OCI-LY7 (cell line): ENCODE data around the gene TTC9B. TPM values are rescaled to one million over a fixed set of nuclear protein-coding genes. Genes with fewer than 3 reads are reported as not detected.

Source experiments
- BruUV-seq: library from RNA; stranded (reverse); fragments of 400-500 nt; replicated peaks from 2 replicates; lab custom pipeline; 2021; lab: Mats Ljungman, UMichigan
- CTCF ChIA-PET: fragments of 300-600 bp; sonication (Branson Sonifier 250); formaldehyde crosslinking; loops from one replicate; lab custom pipeline; 2022; ENCODE audit warnings: antibody characterized with exemption; ENCODE audit not compliant: unreplicated experiment; lab: Charles Lee
- POLR2A ChIA-PET: fragments of 300-600 bp; sonication (Branson Sonifier 250); formaldehyde crosslinking; loops from one replicate; lab custom pipeline; 2022; ENCODE audit warnings: antibody characterized with exemption; lab: Charles Lee
- DNase-seq: peaks from one replicate; pipeline ENCODE4 v3.0.0-alpha.2; 2015; ENCODE audit warnings: low spot score
- H2AFZ ChIP-seq: fragments of 200-600 bp; sonication (generic), shearing (Covaris generic); 2 replicates; pipeline ENCODE4 v1.6.1; 2014; ENCODE audit warnings: mild to moderate bottlenecking, antibody characterized with exemption, low read length, moderate library complexity
- H3K27ac ChIP-seq: fragments of 200-600 bp; sonication (generic); 2 replicates; pipeline ENCODE4 v1.5.1; 2014; ENCODE audit warnings: mixed run types, low read depth, mild to moderate bottlenecking, moderate library complexity, low read length, inconsistent platforms; ENCODE audit not compliant: poor library complexity, severe bottlenecking
- H3K36me3 ChIP-seq: fragments of 200-600 bp; sonication (generic); 2 replicates; pipeline ENCODE4 v1.6.1; 2014; ENCODE audit warnings: mild to moderate bottlenecking, antibody characterized with exemption, low read length, moderate library complexity, mixed read lengths; ENCODE audit not compliant: insufficient read depth
- H3K4me1 ChIP-seq: fragments of 200-600 bp; sonication (generic); 2 replicates; pipeline ENCODE4 v1.5.1; 2014; ENCODE audit warnings: mild to moderate bottlenecking, low read length; ENCODE audit not compliant: insufficient read depth, poor library complexity, severe bottlenecking
- H3K4me2 ChIP-seq: fragments of 200-600 bp; sonication (generic); 2 replicates; pipeline ENCODE4 v1.6.1; 2014; ENCODE audit warnings: mild to moderate bottlenecking, low read length
- H3K4me3 ChIP-seq: fragments of 200-600 bp; sonication (generic); 2 replicates; pipeline ENCODE4 v1.5.1; 2014; ENCODE audit warnings: mild to moderate bottlenecking, low read depth, low read length; ENCODE audit not compliant: poor library complexity, severe bottlenecking
- H3K79me2 ChIP-seq: fragments of 200-600 bp; sonication (generic); 2 replicates; pipeline ENCODE4 v1.6.1; 2016; ENCODE audit warnings: low read depth, mild to moderate bottlenecking, low read length, moderate library complexity, mixed read lengths; ENCODE audit not compliant: insufficient read depth
- H3K9me2 ChIP-seq: fragments of 200-600 bp; sonication (generic); 2 replicates; pipeline ENCODE4 v1.6.1; 2016; ENCODE audit warnings: mild to moderate bottlenecking, low read length, mixed read lengths; ENCODE audit not compliant: insufficient read depth
- H3K9me3 ChIP-seq: fragments of 200-600 bp; sonication (generic); 2 replicates; pipeline ENCODE4 v1.6.1; 2014; ENCODE audit warnings: mild to moderate bottlenecking, mixed run types, low read length, mixed read lengths
- H4K20me1 ChIP-seq: fragments of 200-600 bp; sonication (generic); 2 replicates; pipeline ENCODE4 v1.6.1; 2014; ENCODE audit warnings: mild to moderate bottlenecking, antibody characterized with exemption, low read length, moderate library complexity, mixed read lengths; ENCODE audit not compliant: insufficient read depth
- CTCF ChIP-seq: fragments of 200-600 bp; sonication (generic); conservative IDR thresholded peaks from 2 replicates; pipeline ENCODE4 v1.5.1; 2014; ENCODE audit warnings: mild to moderate bottlenecking, antibody characterized with exemption, low read length, moderate library complexity, mixed read lengths
- EZH2phosphoT487 ChIP-seq: fragments of 200-600 bp; sonication (generic); IDR thresholded peaks from 2 replicates; pipeline ENCODE4 v1.6.1; 2018; ENCODE audit warnings: low read depth, borderline replicate concordance, mild to moderate bottlenecking, mixed run types, antibody characterized with exemption, low read length, moderate library complexity, mixed read lengths
- intact Hi-C: fragments of 100-400 bp; cut with micrococcal nuclease; formaldehyde crosslinking; loops from one replicate; pipeline ENCODE4 v1.10.0; 2022; ENCODE audit not compliant: unreplicated experiment
- total RNA-seq, 2 experiments: library from RNA; depleted of rRNA in 1 of 2; stranded (reverse); fragments of >200 nt in 1 of 2; shearing (Covaris generic) in 1 of 2; gene quantifications; 2 replicates each; pipeline ENCODE4 v1.2.3, GENCODE V29; 2014 to 2022

Gene TTC9B
- total RNA-seq, 2 experiments from 2014 or later, result not detected

DNA sequence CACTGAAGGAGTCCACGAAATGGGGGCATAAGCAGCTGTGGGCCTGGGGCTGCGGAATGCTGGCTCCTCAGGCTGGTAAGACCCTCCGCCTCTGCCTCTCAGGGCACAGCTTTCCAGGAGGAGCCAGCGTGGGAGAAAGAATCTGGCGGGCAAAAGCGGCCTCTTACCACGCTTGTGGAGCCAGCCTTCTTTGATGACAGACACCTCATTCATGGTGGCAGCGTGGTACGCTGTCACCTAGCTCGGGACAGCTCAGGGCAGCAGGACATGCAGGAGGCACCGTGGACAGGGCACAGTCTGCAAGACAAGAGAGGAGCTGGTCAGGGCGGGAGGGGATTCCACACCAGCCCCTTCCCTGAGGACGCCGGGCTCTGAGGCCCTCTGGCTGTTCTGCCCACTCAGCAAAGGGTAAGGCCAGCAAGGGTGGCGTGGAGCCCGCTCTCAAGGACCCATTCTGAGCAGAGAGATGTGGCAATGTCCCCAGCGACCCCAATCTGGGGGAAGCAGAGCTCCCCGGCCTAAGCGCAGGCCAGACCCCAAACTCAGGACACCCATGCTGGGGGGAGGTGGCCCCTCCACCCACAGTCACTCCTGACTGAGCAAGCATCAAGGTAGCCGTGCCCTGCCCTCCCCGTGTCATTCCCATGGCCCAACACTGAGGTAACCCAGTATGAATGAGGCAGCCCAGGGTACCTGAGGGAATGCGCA, 47.0 kb upstream of the TTC9B start:
- ChIA-PET POLR2A (interaction anchor here (0.5 kb wide), 1 partner anchor 20 kb away, joined by 4 read pairs; the partner anchor contains the start of gene AKT2), CTCF (no interaction called here)
- Histone ChIP-seq H3K79me2 (no peaks in the 10 kb centered on the region; the same call in 1 of the 2 replicates), H3K4me2 (no peak overlapping the region), H3K9me3 (no peaks in the 10 kb centered on the region), H2AFZ (no peak overlapping the region), H3K27ac (no peak overlapping the region), H3K4me1 (peaks cover 11% of the 10 kb centered on the region), H4K20me1 (no peaks in the 10 kb centered on the region; the same call in 1 of the 2 replicates), H3K36me3 (peaks cover 62% of the 10 kb centered on the region), H3K9me2 (no peaks in the 10 kb centered on the region), H3K4me3 (no peak overlapping the region)
- intact Hi-C loops, result no loop called here
- TF ChIP-seq EZH2phosphoT487, result no peak
- DNase-seq, result no peak
- BruUV-seq, result no TSS peak

DNA sequence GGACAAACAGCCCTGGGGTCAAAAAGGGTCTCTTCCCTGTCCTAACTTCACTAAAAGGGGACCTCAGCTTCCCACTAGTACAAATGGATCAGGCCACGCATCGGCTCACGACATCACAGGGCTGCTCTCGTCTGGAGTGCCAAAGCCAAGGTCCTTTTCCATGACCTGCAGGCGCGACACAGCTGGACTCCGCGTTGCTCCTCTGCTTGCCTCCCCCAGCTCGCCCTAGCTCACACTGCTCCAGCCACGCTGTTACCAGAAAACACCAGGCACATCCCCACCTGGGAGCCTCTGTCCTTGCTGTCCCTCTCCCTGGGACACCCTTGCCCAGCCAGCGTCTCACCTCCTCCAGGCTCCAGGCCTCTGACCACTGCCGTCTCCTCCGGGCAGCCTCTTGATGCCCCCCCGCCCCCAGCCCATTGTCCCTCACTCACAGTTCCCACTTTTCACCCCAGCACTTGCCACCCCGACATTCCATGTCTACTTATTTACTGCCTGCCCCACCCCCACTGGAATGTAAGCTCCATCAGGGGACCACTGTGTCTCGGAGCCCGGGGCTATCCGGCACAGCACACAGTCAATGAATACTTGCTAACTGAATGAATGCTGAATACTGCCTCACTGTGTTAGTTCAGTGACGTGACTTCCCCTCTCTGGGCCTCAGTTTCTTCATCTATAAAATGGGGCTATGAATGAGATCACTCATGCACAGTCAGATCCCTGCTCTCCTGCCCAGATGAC, 46.3 kb upstream of the TTC9B start:
- no peak overlapping the region for H3K27ac ChIP-seq
- DNase-seq, result no peak
- H3K9me2 ChIP-seq, result no peaks in the 10 kb centered on the region
- intact Hi-C loops, result no loop called here
- no peak overlapping the region for H3K4me2 ChIP-seq
- no peaks in the 10 kb centered on the region for H3K9me3 ChIP-seq
- peaks cover 11% of the 10 kb centered on the region for H3K4me1 ChIP-seq
- H3K4me3 ChIP-seq, result no peak overlapping the region
- POLR2A ChIA-PET, result interaction anchor here (0.6 kb wide), 1 partner anchor 322 kb away, joined by 4 read pairs; no protein-coding TSS in a partner anchor
- H3K79me2 ChIP-seq, result no peaks in the 10 kb centered on the region; the same call in 1 of the 2 replicates
- TF ChIP-seq EZH2phosphoT487 (no peak), CTCF (no peak)
- H2AFZ ChIP-seq, result no peak overlapping the region
- no TSS peak for BruUV-seq
- no peaks in the 10 kb centered on the region; the same call in 1 of the 2 replicates for H4K20me1 ChIP-seq
- CTCF ChIA-PET, result no interaction called here
- peaks cover 55% of the 10 kb centered on the region for H3K36me3 ChIP-seq

DNA sequence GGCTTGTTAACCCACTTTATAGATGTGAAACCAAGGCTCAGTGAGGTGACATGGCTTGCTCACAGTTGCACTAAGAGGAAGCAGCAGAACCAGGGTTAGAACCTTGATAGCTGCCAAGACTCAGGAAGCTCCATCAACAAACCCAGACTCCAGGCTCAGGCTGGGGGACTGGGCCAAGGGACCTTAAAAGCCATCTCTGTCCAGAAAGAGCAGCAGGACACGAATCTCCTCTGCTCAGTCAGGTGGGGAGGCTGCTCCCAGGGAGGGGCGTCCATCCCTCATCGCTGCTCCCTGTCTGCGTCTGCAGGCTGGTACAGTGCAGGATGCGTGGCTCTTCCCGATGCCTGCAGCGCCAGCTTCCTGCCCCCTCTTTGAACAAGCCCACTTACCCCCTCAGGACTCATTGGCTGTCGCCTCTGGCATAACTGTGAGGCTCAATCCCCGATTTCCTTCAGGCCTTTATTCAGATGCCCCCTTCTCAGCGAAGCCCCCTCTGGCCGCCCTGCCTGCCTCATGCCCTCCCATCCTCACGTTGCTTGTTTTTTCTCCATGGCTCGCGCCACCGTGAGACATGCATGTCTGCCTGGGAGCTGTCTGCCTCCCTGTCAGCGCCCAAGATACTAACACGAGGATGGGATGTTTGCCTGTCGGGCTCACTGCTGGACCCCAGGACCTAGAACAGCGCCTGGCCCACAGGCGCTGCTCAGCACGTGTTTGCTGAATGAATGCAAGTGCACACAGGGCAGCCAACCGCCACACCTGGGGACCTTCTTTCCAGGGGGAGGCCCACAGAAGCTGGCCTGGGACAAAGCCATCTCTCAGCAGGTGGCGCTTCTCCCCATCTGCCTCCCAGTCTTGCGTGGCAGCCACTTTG, 45.5 kb upstream of the TTC9B start:
- intact Hi-C loops, result no loop called here
- H3K36me3 ChIP-seq, result peaks cover 48% of the 10 kb centered on the region
- DNase-seq, result no peak
- no peak overlapping the region for H2AFZ ChIP-seq
- H3K27ac ChIP-seq, result no peak overlapping the region
- H3K4me2 ChIP-seq, result no peak overlapping the region
- H4K20me1 ChIP-seq, result no peaks in the 10 kb centered on the region; the same call in 1 of the 2 replicates
- H3K9me2 ChIP-seq, result no peaks in the 10 kb centered on the region
- H3K4me1 ChIP-seq, result peaks cover 11% of the 10 kb centered on the region
- TF ChIP-seq EZH2phosphoT487 (no peak), CTCF (no peak)
- H3K79me2 ChIP-seq, result peaks cover 7% of the 10 kb centered on the region; the same call in 1 of the 2 replicates
- H3K4me3 ChIP-seq, result no peak overlapping the region
- ChIA-PET POLR2A (interaction anchor here (0.6 kb wide), 1 partner anchor 323 kb away, joined by 4 read pairs; no protein-coding TSS in a partner anchor), CTCF (interaction anchor here (0.7 kb wide), 1 partner anchor 227 kb away, joined by 3 read pairs; no protein-coding TSS in a partner anchor)
- no TSS peak for BruUV-seq
- no peaks in the 10 kb centered on the region for H3K9me3 ChIP-seq
